DOHH2 (cell line): ENCODE results near the gene SPINT2.

Experiments used
- EZH2phosphoT487 ChIP-seq: fragments of 200-600 bp; sonication (generic); IDR thresholded peaks from 2 replicates; pipeline ENCODE4 v1.6.1; 2017; ENCODE audit warnings: borderline replicate concordance, mild to moderate bottlenecking, antibody characterized with exemption, low read length, moderate library complexity, mixed read lengths
- TF ChIP-seq, protein P1 (sequence below): fragments of 200-600 bp; sonication (generic); IDR thresholded peaks from one replicate; pipeline ENCODE4 v1.5.1; 2014; ENCODE audit warnings: antibody characterized with exemption, mild to moderate bottlenecking, low read depth, low read length; ENCODE audit not compliant: poor library complexity, severe bottlenecking

DNA sequence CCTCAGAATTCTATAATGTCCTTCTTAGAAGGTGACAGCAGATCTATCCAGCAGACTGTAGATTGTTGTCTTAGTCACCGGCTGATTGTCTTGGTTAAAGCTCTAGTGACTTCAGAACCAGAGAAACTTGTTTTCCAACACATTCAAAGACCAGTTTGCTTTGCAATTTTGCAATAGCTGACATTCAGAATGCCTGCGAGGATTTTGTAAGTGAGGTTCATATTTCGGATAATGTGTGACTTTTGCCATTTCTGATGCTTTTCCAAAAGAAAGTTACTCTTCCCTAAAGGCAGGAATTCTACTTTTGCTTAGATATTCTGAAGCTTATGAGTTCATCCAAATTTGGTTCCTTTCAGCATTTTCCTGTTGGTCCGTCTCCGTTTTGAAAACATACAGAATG is 13.2 kb downstream of the SPINT2 start:
- TF ChIP-seq, protein P1, sequence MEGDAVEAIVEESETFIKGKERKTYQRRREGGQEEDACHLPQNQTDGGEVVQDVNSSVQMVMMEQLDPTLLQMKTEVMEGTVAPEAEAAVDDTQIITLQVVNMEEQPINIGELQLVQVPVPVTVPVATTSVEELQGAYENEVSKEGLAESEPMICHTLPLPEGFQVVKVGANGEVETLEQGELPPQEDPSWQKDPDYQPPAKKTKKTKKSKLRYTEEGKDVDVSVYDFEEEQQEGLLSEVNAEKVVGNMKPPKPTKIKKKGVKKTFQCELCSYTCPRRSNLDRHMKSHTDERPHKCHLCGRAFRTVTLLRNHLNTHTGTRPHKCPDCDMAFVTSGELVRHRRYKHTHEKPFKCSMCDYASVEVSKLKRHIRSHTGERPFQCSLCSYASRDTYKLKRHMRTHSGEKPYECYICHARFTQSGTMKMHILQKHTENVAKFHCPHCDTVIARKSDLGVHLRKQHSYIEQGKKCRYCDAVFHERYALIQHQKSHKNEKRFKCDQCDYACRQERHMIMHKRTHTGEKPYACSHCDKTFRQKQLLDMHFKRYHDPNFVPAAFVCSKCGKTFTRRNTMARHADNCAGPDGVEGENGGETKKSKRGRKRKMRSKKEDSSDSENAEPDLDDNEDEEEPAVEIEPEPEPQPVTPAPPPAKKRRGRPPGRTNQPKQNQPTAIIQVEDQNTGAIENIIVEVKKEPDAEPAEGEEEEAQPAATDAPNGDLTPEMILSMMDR, result no peak
- TF ChIP-seq EZH2phosphoT487, result no peak
